NCI-H128 (cell line): Measurements from ENCODE around the gene SRSF5.
"Not testable (repeated sequence)": the region's sequence is repeated elsewhere in the genome, so short reads cannot be mapped to it uniquely, and the experiment has no call there.

Experiments used
- DNase-seq: peaks from one replicate; lab custom pipeline; 2025; ENCODE audit not compliant: unreplicated experiment; lab: John Stamatoyannopoulos, UW

The SRSF5 gene

GRCh38 chr14:69804902-69805301 lies 38.0 kb downstream of the SRSF5 start:
- DNase-seq = no peak

- no peak for DNase-seq
Measured at GRCh38 chr14:69807192-69807591, 40.2 kb downstream of the SRSF5 start.

GRCh38 chr14:69808919-69809808 lies 42.2 kb downstream of the SRSF5 start:
- no peak for DNase-seq

- DNase-seq = no peak
Measured at GRCh38 chr14:69811227-69811867, 44.4 kb downstream of the SRSF5 start.

GRCh38 chr14:69811868-69812252 lies 44.9 kb downstream of the SRSF5 start:
- no peak for DNase-seq

- DNase-seq = no peak
Measured at GRCh38 chr14:69812711-69813110, 45.8 kb downstream of the SRSF5 start.

DNA sequence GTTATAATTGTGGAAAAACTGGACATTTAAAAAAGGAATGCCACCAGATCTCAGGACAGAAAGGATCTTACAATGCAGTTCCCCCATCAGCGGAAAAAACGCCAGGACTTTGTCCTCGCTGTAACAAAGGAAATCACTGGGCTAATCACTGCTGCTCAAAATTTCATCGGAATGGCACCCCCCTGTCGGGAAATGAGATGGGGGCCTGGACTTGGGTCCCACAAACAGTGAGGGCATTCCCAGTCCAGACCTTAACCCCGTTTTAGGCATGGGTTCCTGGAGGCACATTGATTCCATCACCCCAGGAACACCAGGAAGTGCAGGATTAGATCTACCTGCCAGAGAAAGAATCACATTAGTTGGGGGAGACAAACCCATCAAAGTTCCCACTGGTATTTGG lies 46.4 kb downstream of the SRSF5 start:
- DNase-seq = not testable (repeated sequence)

- no peak for DNase-seq
Measured at GRCh38 chr14:69814397-69814796, 47.5 kb downstream of the SRSF5 start.

- DNase-seq = no peak
Measured at GRCh38 chr14:69815556-69815955, 48.6 kb downstream of the SRSF5 start.

DNA sequence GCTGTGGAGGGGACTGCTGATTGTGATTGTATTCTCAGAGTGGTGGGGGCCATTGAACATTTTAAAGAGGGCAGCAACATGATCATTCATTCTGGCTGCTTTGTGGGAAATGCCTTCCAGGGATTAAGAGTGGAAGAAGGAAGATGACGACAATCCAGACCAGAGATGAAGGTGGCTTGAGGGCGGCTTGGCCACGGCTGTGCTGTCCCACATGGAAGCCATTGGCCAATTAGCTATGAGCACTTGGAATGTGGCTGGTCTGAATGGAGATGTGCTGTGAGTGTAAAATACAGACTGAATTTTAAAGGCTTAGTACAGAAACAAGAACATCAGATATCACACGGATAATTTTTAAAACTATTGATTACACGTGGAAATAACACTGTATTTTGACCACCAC lies 49.3 kb downstream of the SRSF5 start:
- no peak for DNase-seq

GRCh38 chr14:69818758-69819191 lies 51.8 kb downstream of the SRSF5 start:
- DNase-seq = peak; percentile 77

DNA sequence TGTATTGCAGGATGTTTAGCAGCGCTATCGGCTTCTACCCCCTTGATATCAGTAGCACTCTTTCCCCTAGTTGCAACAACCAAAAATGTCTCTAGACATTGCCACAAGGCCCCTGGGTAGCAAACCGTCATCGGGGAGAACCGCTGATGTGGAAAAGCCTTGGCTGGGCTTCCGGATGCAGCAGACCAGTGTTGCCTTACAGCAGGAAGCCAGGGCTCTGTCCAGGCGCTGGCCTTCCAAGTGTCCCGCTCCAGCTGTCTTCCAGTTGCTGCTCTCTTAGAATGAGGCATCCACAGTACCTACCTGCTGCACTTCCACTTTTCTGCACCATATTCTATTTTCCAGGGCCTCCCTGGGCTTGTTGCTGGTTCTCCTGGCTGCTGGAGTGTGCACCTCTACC lies 52.7 kb downstream of the SRSF5 start:
- no peak for DNase-seq

- DNase-seq = no peak
Measured at GRCh38 chr14:69820991-69821390, 54.0 kb downstream of the SRSF5 start.
